GM19193 (cell line): ENCODE measurements around the gene SLC34A3.

Experiments used
- POLR2A ChIP-seq: IDR thresholded peaks from 4 replicates; pipeline ENCODE4 v1.6.1; 2011; ENCODE audit not compliant: insufficient read depth, insufficient read length; ENCODE audit errors: extremely low read depth

Gene SLC34A3

DNA sequence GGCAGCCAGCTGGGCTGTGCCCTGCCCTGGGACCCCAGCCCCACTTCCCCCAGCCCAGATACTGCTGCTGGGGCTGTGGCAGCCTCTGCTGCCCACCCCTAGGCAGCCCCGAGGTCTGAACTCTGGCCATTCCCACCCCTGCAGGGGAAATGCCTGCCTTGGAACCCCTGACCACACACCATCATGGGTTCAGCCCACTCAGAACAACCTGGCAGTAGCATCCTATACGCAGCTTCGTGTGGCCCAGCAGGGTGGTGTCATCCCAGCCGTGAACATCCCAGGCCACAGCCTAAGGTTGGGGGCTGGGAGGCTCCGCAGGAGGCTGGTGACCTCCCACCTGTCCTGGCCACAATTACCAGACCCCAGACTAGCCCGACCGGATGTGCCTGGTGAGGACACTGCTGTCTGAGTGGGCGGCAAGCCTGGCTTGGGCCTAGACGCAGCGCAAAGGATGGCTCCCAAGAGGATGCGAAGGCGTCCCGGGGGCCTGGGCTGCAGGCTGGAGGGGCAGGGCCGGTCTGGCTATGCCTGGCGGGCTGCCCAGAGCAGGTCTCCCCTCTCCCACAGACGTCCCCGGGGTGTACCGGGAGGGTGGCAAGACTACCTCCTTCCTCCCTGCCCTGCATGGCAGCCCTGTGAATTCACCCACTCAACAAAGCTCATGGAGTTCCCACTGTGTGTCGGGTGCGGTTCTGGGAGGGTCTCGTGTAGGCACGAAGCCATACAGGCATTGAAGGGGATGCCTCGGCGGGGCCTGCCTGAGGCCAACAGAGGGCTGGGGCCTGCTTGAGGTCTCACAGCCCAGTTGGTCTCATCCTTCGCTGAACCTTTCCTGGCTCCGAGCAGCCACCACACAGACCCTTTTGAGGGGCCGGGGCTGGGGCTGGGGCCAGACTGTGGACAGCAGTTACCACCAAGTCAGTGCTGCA lies 1.5 kb upstream of the SLC34A3 start:
- TF ChIP-seq POLR2A = no peak

- TF ChIP-seq POLR2A = no peak
These were observed 597 bp upstream of the SLC34A3 start for GRCh38 chr9:137229903-137230704.

DNA sequence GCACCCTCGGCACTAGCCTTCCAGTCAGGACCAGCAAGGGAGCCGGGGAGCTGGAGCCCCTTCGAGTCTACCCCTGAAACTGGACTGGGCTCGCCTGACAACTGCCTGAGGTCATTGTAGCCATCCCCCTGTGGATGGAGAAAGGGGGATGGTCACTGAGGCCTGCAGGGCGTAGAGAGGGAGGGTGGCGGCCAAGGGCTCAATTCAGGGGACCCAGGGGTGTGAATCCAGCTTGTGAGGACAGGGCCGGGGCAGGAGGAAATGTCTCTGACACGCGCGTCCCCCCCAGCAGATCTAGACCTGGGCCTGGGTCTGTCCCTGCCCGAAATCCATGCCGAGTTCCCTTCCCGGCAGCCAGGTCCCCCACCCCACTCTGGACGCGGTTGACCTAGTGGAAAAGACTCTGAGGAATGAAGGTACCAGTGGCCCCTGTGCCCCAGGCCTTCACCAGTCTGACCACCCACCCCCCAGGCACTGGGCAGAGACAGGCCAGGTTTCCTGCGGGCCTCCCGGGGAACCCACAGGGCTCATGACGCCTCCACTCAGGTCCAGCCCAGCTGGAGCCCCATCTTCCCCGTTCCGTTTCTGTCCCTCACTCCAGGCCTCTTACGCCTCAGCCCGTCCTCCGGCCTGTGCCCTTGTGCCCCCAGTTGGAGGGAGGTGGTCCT lies 805 bp downstream of the SLC34A3 start:
- TF ChIP-seq POLR2A = no peak

- TF ChIP-seq POLR2A = no peak
These were observed 1.4 kb downstream of the SLC34A3 start for GRCh38 chr9:137232101-137232500.

GRCh38 chr9:137232510-137232909 lies 1.8 kb downstream of the SLC34A3 start:
- TF ChIP-seq POLR2A = no peak

DNA sequence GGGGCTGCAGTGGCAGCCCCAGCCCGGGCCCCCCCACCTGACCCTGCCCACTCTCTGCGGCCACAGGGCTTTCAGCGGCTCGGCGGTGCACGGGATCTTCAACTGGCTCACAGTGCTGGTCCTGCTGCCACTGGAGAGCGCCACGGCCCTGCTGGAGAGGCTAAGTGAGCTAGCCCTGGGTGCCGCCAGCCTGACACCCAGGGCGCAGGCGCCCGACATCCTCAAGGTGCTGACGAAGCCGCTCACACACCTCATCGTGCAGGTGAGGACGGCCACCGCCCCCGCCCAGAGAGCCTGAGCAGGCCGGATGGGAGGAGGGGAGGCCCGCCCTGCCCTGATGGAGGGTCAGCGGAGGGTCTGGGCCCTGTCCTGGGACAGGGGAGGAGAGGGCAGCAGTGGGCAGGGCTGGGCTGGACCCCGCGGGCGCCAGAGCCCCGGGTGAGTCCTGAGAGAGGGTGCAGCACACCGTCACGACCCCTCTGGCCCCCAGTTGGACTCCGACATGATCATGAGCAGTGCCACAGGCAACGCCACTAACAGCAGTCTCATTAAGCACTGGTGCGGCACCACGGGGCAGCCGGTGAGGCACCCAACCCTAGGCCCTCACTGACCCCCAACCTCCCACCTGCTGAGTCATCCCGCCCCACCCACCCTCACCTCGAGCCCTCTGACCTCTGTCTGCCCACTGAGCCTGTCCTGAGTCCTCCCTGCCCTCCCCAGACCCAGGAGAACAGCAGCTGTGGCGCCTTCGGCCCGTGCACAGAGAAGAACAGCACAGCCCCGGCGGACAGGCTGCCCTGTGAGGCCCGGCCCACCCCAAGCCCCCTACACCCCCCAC lies 2.7 kb downstream of the SLC34A3 start:
- TF ChIP-seq POLR2A = no peak

GRCh38 chr9:137234055-137234697 lies 3.5 kb downstream of the SLC34A3 start:
- no peak for TF ChIP-seq POLR2A

DNA sequence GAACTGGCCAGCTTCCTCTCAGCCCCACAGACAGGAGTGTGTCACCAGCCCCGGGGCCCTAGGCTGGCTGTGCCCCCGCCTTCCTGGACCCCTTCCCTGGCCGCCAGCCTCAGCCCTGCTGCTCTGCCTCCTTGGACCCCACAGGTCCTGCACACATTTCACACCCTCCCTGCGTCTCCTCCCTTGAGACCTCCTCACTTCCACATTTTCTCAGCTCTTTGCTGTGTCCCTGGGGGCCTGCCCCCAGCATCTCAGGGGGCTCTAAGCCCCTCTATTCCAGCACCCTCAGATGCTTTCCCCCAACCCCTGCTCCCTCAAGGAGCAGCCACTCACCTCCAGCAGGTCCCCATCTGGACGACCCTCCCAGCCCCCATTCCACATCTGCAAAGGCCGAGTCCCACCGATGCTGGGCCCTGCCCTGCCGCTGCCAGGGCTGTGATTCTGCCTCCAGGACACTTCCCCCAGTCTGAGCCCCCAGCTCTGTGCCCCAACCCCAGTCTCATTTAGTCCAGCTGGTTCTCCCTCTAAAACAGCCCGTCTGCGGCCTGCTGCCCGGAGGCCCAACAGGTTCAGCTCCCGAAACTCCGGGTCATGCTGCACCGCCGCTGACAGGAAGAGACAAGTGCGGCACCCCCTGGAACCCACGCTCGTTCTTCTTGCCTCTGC lies 4.2 kb downstream of the SLC34A3 start:
- TF ChIP-seq POLR2A = no peak

- TF ChIP-seq POLR2A = no peak
These were observed 4.9 kb downstream of the SLC34A3 start for GRCh38 chr9:137235424-137236237.

GRCh38 chr9:137236238-137236935 lies 5.7 kb downstream of the SLC34A3 start:
- TF ChIP-seq POLR2A = peak; percentile 36

DNA sequence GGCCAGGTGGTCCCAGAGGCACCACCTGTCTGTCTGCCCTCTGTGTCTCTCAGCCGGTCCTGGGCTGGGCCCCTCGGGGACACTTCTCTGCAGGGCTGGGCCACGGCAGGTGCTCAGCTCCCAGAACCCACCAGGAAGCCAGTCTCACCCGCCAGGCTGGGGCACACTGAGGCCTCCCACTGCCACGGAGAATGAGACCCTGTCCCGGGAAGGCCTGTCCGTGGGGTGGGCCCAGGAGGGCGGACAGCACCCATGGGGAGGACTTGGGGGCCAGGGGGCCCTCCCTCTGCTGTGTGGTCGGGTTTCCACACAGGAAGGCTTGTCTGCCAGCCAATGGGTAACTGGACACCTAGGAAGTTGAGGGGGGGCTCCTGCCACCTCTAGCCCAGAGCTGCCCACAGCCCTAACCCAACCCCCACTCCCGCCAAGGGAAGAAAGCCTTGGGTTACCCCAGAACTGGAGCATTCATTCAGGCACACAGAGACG lies 6.3 kb downstream of the SLC34A3 start:
- no peak for TF ChIP-seq POLR2A

DNA sequence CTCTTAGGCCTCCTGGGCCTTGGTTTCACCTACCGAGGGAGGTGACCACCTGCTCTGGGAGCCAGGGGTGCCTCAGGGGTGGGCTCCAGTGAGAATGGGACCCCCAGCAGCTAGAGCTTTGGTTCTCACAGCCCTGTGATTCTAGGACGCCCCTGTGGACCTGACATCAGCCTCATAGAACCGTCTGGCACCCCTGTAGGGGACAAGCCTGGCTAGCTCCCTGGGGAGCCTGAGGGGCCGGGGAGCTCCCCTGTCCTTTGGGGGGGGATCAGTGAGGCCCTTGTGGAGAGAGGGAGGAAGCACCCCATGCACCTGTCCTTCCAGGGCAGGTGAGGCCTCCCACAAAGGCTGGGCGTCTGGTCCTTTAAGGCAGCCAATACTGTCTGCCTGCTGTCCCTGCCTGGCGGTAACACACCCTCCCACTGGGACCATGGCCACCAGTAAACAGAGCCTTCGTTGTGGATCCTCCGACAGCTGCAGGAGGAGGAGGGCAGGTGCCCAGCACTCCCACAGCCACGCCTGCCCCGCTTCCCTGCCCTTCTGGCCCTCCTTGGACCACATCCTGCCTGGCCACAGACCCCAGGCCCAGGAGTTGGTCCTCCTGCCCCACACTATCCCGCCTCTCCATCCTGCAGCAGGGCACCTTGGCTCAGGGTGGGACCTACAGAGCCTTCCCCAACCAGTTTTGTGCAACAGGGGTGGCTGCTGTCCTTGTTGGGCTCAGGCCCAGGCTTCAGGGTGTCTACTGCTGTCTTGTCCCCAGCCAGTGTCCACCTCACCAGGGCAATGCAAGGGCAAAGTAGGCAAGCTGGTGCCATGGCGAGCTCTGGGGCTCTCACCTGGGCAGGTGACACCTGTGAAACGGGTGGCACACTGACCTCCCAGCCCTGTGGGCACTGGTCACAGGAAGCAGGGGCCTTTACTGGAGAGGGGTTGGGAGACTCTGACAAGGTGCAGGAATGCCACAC lies 7.3 kb downstream of the SLC34A3 start:
- no peak for TF ChIP-seq POLR2A
